HepG2 (cell line): Measurements from ENCODE around the gene NPW. TPM values are rescaled to one million over a fixed set of nuclear protein-coding genes. Genes with fewer than 3 reads are reported as not detected.

Experiments
- CBX1 ChIP-seq: IDR thresholded peaks from one replicate; pipeline ENCODE4 v1.6.1; 2016; ENCODE audit warnings: antibody characterized with exemption, low read depth
- CENPX ChIP-seq: sonication (generic); formaldehyde crosslinking; IDR thresholded peaks from 2 replicates; pipeline ENCODE4 v1.9.0; 2021; ENCODE audit warnings: mild to moderate bottlenecking, missing genetic modification reagents, moderate library complexity
- DNMT1 ChIP-seq: sonication (generic); formaldehyde crosslinking; IDR thresholded peaks from 2 replicates; pipeline ENCODE4 v1.5.1; 2020; ENCODE audit warnings: mild to moderate bottlenecking, missing genetic modification reagents
- KLF11 ChIP-seq: IDR thresholded peaks from 2 replicates; pipeline ENCODE4 v1.6.1; 2016; ENCODE audit warnings: missing compliant biosample characterization
- MEIS1 ChIP-seq: sonication (generic); formaldehyde crosslinking; IDR thresholded peaks from 2 replicates; pipeline ENCODE4 v1.9.0; 2021; ENCODE audit warnings: mild to moderate bottlenecking, missing genetic modification reagents, moderate library complexity, borderline replicate concordance
- TFE3 ChIP-seq: IDR thresholded peaks from 2 replicates; pipeline ENCODE4 v1.6.1; 2016
- ZNF280D ChIP-seq: sonication (generic); formaldehyde crosslinking; IDR thresholded peaks from 2 replicates; pipeline ENCODE4 v1.5.1; 2020; ENCODE audit warnings: mild to moderate bottlenecking, missing genetic modification reagents
- ZNF574 ChIP-seq: sonication (generic); formaldehyde crosslinking; IDR thresholded peaks from 2 replicates; pipeline ENCODE4 v1.4.0; 2020; ENCODE audit warnings: missing genetic modification reagents
- polyA plus RNA-seq, 8 experiments: library from polyadenylated mRNA; depleted of rRNA in 3 of 8; stranded (reverse) in 7 of 8; unstranded in 1 of 8; fragments of >200 nt; fragmentation: Illumina TruSeq in 4 of 8; extraction: Trizol in 4 of 8; gene quantifications; 2 replicates each; pipeline versions ENCODE4 v1.2.1 to v1.2.3, GENCODE V29; 2011 to 2016; ENCODE audit warnings: low read depth in 4 of 8, missing spikeins in 1 of 8, mixed read lengths in 1 of 8; ENCODE audit not compliant: insufficient read depth in 1 of 8
- total RNA-seq, 5 experiments: library from RNA; depleted of rRNA; stranded (reverse); fragments of >200 nt; fragmentation: Illumina TruSeq; extraction: Trizol; gene quantifications; 2 replicates each; pipeline ENCODE4 v1.2.3, GENCODE V29; 2016; ENCODE audit warnings: low read depth in 1 of 5
- TF ChIP-seq, protein P1 (sequence below): sonication (generic); formaldehyde crosslinking; IDR thresholded peaks from 2 replicates; pipeline ENCODE4 v1.4.0; 2020; ENCODE audit warnings: missing genetic modification reagents
- TF ChIP-seq, protein P2 (sequence below), 2 experiments: sonication (generic) in 1 of 2; formaldehyde crosslinking in 1 of 2; IDR thresholded peaks; 2 replicates each; pipeline versions ENCODE4 v1.6.1 to v1.9.0; 2014 to 2022; ENCODE audit warnings: antibody characterized with exemption in 1 of 2, borderline replicate concordance in 1 of 2, inconsistent platforms in 1 of 2, low read depth in 1 of 2, missing genetic modification reagents in 1 of 2

NPW gene
- total and polyA plus RNA-seq, 2 of the 13 experiments (the other 11 are each of a cell fraction or from before 2014, with no cell fraction given), result 0.24 to 0.97 TPM

GRCh38 chr16:2003827-2004641 lies 15.6 kb upstream of the NPW start (continued):
- TF ChIP-seq, protein P1, sequence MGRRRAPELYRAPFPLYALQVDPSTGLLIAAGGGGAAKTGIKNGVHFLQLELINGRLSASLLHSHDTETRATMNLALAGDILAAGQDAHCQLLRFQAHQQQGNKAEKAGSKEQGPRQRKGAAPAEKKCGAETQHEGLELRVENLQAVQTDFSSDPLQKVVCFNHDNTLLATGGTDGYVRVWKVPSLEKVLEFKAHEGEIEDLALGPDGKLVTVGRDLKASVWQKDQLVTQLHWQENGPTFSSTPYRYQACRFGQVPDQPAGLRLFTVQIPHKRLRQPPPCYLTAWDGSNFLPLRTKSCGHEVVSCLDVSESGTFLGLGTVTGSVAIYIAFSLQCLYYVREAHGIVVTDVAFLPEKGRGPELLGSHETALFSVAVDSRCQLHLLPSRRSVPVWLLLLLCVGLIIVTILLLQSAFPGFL, result no peak
- 0 out of 2 replicates have a peak, but pooled peaks have one; percentile 59 for TF ChIP-seq ZNF280D (CRISPR knock-in tag)
- TF ChIP-seq, protein P2, sequence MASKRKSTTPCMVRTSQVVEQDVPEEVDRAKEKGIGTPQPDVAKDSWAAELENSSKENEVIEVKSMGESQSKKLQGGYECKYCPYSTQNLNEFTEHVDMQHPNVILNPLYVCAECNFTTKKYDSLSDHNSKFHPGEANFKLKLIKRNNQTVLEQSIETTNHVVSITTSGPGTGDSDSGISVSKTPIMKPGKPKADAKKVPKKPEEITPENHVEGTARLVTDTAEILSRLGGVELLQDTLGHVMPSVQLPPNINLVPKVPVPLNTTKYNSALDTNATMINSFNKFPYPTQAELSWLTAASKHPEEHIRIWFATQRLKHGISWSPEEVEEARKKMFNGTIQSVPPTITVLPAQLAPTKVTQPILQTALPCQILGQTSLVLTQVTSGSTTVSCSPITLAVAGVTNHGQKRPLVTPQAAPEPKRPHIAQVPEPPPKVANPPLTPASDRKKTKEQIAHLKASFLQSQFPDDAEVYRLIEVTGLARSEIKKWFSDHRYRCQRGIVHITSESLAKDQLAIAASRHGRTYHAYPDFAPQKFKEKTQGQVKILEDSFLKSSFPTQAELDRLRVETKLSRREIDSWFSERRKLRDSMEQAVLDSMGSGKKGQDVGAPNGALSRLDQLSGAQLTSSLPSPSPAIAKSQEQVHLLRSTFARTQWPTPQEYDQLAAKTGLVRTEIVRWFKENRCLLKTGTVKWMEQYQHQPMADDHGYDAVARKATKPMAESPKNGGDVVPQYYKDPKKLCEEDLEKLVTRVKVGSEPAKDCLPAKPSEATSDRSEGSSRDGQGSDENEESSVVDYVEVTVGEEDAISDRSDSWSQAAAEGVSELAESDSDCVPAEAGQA (IDR thresholded peaks at IDR 0.05; ENCODE audit: low read depth), result 0 out of 2 replicates have a peak, but pooled peaks have one; percentile 29
- TF ChIP-seq, protein P2 (CRISPR knock-in tag; IDR thresholded peaks at IDR 0.05; ENCODE audit: borderline replicate concordance), result no peak
- no peak; the same call in 1 of the 2 replicates for TF ChIP-seq MEIS1 (CRISPR knock-in tag)
- no peak for TF ChIP-seq DNMT1 (CRISPR knock-in tag)
- TF ChIP-seq CBX1, result no peak
- peak; percentile 88 for TF ChIP-seq ZNF574
- TF ChIP-seq CENPX, result no peak
- TF ChIP-seq TFE3 (CRISPR knock-in tag), result peak; percentile 71
- no peak for TF ChIP-seq KLF11 (CRISPR knock-in tag)
